ENCODE measurements around the gene C10orf95. TPM values are rescaled to one million over a fixed set of nuclear protein-coding genes. Genes with fewer than 3 reads are reported as not detected.

C10orf95 gene
- total RNA-seq, 4 donors from 2014 or later, result not detected

DNA sequence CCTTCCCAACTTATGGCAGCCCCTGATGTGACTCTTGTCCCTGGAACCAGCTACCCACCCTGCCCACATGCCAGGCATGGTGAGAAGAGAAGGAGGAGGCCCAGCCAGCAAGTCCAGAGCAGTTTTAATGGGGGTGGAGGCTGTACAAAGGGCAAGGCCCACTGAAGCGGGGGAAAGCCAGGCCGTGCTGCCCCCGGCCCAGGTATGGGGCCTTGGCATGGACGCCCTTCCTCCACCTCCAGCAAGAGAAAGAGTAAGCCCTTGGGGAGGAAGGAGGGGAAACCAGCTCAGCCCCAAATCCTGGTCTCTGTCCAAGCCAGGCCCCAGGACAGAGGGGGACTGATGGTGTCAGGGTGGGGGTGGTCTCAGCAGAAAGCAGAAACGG, 48.8 kb downstream of the C10orf95 start:
- no peak overlapping the region for H3K4me3 ChIP-seq
- H3K27me3 ChIP-seq, result peaks cover 8% of the 10 kb centered on the region
- H3K9me3 ChIP-seq, result no peaks in the 10 kb centered on the region
- peaks cover 0 to 50% of the 10 kb centered on the region in 2 donors for H3K36me3 ChIP-seq
- ATAC-seq, result no peak
- no CpG with 5 or more reads among the region's 5 CpGs for WGBS, 2 donors (ENCODE audit: low coverage in 1 of 2)
- TF ChIP-seq POLR2AphosphoS5 (IDR thresholded peaks at IDR 0.05), result no peak
- TF ChIP-seq POLR2A (IDR thresholded peaks at IDR 0.05), result no peak
- TF ChIP-seq, protein P1, sequence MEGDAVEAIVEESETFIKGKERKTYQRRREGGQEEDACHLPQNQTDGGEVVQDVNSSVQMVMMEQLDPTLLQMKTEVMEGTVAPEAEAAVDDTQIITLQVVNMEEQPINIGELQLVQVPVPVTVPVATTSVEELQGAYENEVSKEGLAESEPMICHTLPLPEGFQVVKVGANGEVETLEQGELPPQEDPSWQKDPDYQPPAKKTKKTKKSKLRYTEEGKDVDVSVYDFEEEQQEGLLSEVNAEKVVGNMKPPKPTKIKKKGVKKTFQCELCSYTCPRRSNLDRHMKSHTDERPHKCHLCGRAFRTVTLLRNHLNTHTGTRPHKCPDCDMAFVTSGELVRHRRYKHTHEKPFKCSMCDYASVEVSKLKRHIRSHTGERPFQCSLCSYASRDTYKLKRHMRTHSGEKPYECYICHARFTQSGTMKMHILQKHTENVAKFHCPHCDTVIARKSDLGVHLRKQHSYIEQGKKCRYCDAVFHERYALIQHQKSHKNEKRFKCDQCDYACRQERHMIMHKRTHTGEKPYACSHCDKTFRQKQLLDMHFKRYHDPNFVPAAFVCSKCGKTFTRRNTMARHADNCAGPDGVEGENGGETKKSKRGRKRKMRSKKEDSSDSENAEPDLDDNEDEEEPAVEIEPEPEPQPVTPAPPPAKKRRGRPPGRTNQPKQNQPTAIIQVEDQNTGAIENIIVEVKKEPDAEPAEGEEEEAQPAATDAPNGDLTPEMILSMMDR (IDR thresholded peaks at IDR 0.05), result no peak
- no peak for TF ChIP-seq EP300 (IDR thresholded peaks at IDR 0.05)
- peaks cover 0 to 84% (median 13%) of the 10 kb centered on the region in 3 donors for H3K4me1 ChIP-seq
- H3K27ac ChIP-seq, result peak overlapping the region in 3 of 4 donors; percentile 52 to 98 (median 96)

GRCh38 chr10:102401735-102402511, 49.4 kb downstream of the C10orf95 start:
- no peak for ATAC-seq
- Histone ChIP-seq H3K27ac (peak overlapping the region in 3 of 4 donors; percentile 52 to 98 (median 96)), H3K4me3 (no peak overlapping the region), H3K9me3 (no peaks in the 10 kb centered on the region), H3K27me3 (peaks cover 2% of the 10 kb centered on the region), H3K4me1 (peaks cover 0 to 84% (median 15%) of the 10 kb centered on the region in 3 donors), H3K36me3 (peaks cover 0 to 56% of the 10 kb centered on the region in 2 donors)
- WGBS, 2 donors (ENCODE audit: low coverage in 1 of 2), result 67% methylated on average over 3 of the region's 18 CpGs; no CpG with 5 or more reads in 1 of the 2 donors
- TF ChIP-seq POLR2A (IDR thresholded peaks at IDR 0.05), result no peak
- no peak for TF ChIP-seq EP300 (IDR thresholded peaks at IDR 0.05)
- TF ChIP-seq, protein P1 (IDR thresholded peaks at IDR 0.05), result no peak
- TF ChIP-seq POLR2AphosphoS5 (IDR thresholded peaks at IDR 0.05), result peak; percentile 6

- Histone ChIP-seq H3K27me3 (no peaks in the 10 kb centered on the region), H3K9me3 (no peaks in the 10 kb centered on the region), H3K4me1 (peaks cover 0 to 88% (median 21%) of the 10 kb centered on the region in 3 donors), H3K4me3 (no peak overlapping the region), H3K36me3 (peaks cover 0 to 59% of the 10 kb centered on the region in 2 donors), H3K27ac (peak overlapping the region in 3 of 4 donors; percentile 52 to 98 (median 96))
- no CpG with 5 or more reads among the region's 8 CpGs for WGBS, 2 donors (ENCODE audit: low coverage in 1 of 2)
- TF ChIP-seq POLR2A (IDR thresholded peaks at IDR 0.05) (no peak), POLR2AphosphoS5 (IDR thresholded peaks at IDR 0.05) (no peak), EP300 (IDR thresholded peaks at IDR 0.05) (no peak)
- TF ChIP-seq, protein P1 (IDR thresholded peaks at IDR 0.05), result no peak
- ATAC-seq, result no peak
Observed at GRCh38 chr10:102401342-102401654, 50.0 kb downstream of the C10orf95 start.

DNA sequence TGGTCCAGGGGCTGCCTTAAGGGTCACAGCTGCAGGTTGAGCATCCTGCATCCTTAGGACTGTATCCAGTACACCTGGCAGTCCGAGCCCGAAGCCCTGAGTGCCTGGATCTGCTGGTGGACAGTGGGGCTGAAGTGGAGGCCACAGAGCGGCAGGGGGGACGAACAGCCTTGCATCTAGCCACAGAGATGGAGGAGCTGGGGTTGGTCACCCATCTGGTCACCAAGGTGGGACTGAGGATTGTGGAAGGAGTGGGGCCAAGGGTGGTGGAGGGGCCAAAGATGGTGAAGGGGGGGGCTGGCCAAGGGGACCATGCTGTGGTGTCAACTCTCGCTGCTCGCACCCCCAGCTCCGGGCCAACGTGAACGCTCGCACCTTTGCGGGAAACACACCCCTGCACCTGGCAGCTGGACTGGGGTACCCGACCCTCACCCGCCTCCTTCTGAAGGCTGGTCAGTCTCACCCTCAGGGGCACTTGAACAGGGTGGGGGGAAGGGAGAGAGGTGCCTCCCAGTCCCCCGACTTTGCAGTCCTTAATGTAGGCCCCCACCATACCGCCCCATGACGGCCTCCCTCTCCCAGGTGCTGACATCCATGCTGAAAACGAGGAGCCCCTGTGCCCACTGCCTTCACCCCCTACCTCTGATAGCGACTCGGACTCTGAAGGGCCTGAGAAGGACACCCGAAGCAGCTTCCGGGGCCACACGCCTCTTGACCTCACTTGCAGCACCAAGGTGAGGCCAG, 50.6 kb downstream of the C10orf95 start:
- Histone ChIP-seq H3K9me3 (no peaks in the 10 kb centered on the region), H3K4me3 (no peak overlapping the region), H3K27ac (peak overlapping the region in 3 of 4 donors; percentile 95 to 98 (median 96)), H3K27me3 (no peaks in the 10 kb centered on the region), H3K36me3 (peaks cover 0 to 59% of the 10 kb centered on the region in 2 donors), H3K4me1 (peaks cover 0 to 88% (median 25%) of the 10 kb centered on the region in 3 donors)
- no peak for ATAC-seq
- 36 to 72% methylated on average over 3 to 6 of the region's 22 CpGs for WGBS, 2 donors (ENCODE audit: low coverage in 1 of 2)
- no peak for TF ChIP-seq EP300 (IDR thresholded peaks at IDR 0.05)
- TF ChIP-seq POLR2AphosphoS5 (IDR thresholded peaks at IDR 0.05), result no peak
- no peak for TF ChIP-seq POLR2A (IDR thresholded peaks at IDR 0.05)
- TF ChIP-seq, protein P1 (IDR thresholded peaks at IDR 0.05), result no peak

Measured in gastroesophageal sphincter (tissue), 4 donors.